Right lobe of liver (tissue), 6 donors: Measurements from ENCODE around the gene CYP4F12. TPM values are rescaled to one million over a fixed set of nuclear protein-coding genes. Genes with fewer than 3 reads are reported as not detected.

Experiments
- ATAC-seq, 4 donors: fragments of 200-7000 bp; cut with Tn5 transposase; one replicate each; pipeline ENCODE4 v1.9.1; 2020; ENCODE audit warnings: mild to moderate bottlenecking in 4 of 4, moderate library complexity in 4 of 4
- DNase-seq, 3 donors: peaks; one replicate each; pipeline ENCODE4 v3.0.0-alpha.2; 2020
- H3K27ac ChIP-seq, 3 donors: fragments of 200-600 bp; one replicate each; pipeline ENCODE4 v1.8.0; 2022
- H3K27me3 ChIP-seq, 2 donors: fragments of 200-600 bp; one replicate each; pipeline ENCODE4 v1.8.0; 2022
- H3K36me3 ChIP-seq, 4 donors: fragments of 200-600 bp; sonication (generic) in 1 of 4; one replicate each; pipeline versions ENCODE4 v1.5.1 to v1.8.0; 2017 to 2022; ENCODE audit warnings: control low read depth in 1 of 4
- H3K4me1 ChIP-seq, 4 donors: fragments of 200-600 bp; sonication (generic) in 1 of 4; one replicate each; pipeline versions ENCODE4 v1.5.1 to v1.8.0; 2017 to 2022; ENCODE audit warnings: control low read depth in 1 of 4
- H3K4me3 ChIP-seq, 3 donors: fragments of 200-600 bp; one replicate each; pipeline ENCODE4 v1.8.0; 2022
- H3K9me3 ChIP-seq, 4 donors: fragments of 200-600 bp; sonication (generic) in 1 of 4; one replicate each; pipeline versions ENCODE4 v1.5.1 to v1.8.0; 2017 to 2022; ENCODE audit warnings: control low read depth in 1 of 4
- POLR2A ChIP-seq: fragments of 450-650 bp; IDR thresholded peaks from one replicate; pipeline ENCODE4 v1.6.1; 2017; ENCODE audit warnings: antibody characterized with exemption, mild to moderate bottlenecking
- WGBS: methylation state at CpG from one replicate; pipeline ENCODE4 v1.1.6; 2018; ENCODE audit warnings: low coverage, low lambda C conversion rate; ENCODE audit not compliant: insufficient coverage; ENCODE audit errors: missing lambda C conversion rate; 5-methylcytosine and 5-hydroxymethylcytosine counted together
- intact Hi-C, 2 donors: fragments of 100-400 bp; cut with DNase I; formaldehyde crosslinking; loops; one replicate each; pipeline versions ENCODE4 v1.11.2 to v1.14.1; 2022
- total RNA-seq, 6 experiments: library from RNA; depleted of rRNA in 2 of 6; stranded (reverse); fragments of >200 nt in 2 of 6; fragmentation: NEBNext Ultra II Directional in 3 of 6; extraction: Animal tissue kit (Norgen Biotek cat#: 25700) in 3 of 6; gene quantifications; one replicate each; pipeline versions ENCODE4 v1.1.0 to v1.2.4, GENCODE V29; 2016 to 2023
- TF ChIP-seq, protein P1 (sequence below), 4 donors: fragments of 200-600 bp in 3 of 4; fragments of 450-650 bp in 1 of 4; IDR thresholded peaks; one replicate each; pipeline versions ENCODE4 v1.5.1 to v1.8.0; 2016 to 2022; ENCODE audit warnings: antibody characterized with exemption in 4 of 4, mild to moderate bottlenecking in 2 of 4
- donor health status: DM: no; HTN: yes; CAD: no.
- donor health status: DM: no; HTN: no; CAD: no.
- donor health status: DM: no; HTN: no; CAD: no.
- donor health status: DM: no; HTN: yes; CAD: no.
- donor health status: DM: no; HTN: yes; CAD: no.

The CYP4F12 gene
- total RNA-seq, 6 experiments from 2014 or later = 21.9 to 95.5 (median 45.3) TPM

DNA sequence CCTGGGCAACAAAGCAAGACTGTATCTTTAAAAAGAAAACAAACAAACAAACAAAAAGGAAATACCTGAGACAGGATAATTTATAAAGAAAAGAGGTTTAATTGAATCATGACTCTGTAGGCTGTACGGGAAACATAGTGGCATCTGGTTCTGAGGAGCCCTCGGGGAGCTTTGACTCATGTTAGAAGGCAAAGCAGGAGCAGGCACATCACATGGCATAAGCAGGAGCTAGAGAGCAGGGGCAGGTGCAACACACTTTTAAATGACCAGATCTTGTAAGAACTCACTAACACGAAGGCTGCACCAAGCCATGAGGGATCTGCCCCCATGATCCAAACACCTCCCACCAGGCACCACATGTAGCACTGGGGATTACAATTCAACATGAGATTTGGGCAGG lies 41.8 kb downstream of the CYP4F12 start:
- ATAC-seq (no peak), DNase-seq (no peak)
- intact Hi-C loops = no loop called here
- H3K36me3 ChIP-seq = no peaks in the 10 kb centered on the region
- H3K4me3 ChIP-seq = no peak overlapping the region
- TF ChIP-seq, protein P1, sequence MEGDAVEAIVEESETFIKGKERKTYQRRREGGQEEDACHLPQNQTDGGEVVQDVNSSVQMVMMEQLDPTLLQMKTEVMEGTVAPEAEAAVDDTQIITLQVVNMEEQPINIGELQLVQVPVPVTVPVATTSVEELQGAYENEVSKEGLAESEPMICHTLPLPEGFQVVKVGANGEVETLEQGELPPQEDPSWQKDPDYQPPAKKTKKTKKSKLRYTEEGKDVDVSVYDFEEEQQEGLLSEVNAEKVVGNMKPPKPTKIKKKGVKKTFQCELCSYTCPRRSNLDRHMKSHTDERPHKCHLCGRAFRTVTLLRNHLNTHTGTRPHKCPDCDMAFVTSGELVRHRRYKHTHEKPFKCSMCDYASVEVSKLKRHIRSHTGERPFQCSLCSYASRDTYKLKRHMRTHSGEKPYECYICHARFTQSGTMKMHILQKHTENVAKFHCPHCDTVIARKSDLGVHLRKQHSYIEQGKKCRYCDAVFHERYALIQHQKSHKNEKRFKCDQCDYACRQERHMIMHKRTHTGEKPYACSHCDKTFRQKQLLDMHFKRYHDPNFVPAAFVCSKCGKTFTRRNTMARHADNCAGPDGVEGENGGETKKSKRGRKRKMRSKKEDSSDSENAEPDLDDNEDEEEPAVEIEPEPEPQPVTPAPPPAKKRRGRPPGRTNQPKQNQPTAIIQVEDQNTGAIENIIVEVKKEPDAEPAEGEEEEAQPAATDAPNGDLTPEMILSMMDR (IDR thresholded peaks at IDR 0.05) = no peak
- TF ChIP-seq POLR2A = no peak
- no peak overlapping the region for H3K27ac ChIP-seq
- WGBS = 40% methylated on average over 2 of the region's 3 CpGs
- H3K4me1 ChIP-seq = no peaks in the 10 kb centered on the region
- no peaks in the 10 kb centered on the region for H3K27me3 ChIP-seq
- H3K9me3 ChIP-seq = no peaks in the 10 kb centered on the region

DNA sequence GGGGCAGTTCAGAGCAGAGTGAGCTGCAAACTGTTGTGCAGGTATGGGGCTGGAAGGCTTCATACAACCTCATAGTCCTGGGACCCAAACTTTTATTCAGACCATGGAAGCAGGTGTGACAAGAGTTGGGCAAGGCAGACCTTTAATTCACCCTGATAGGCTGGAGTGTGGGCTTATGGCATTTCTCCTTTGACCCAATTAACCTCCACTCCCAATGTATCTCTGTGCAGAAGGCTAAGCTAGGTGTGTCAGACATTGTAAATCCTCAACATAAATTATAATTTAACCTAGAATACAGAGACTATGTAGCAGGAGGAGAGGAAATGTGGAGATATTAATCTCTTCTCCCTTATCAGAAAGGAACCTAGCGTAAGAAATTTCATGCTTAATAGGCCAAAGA lies 42.8 kb downstream of the CYP4F12 start:
- Histone ChIP-seq H3K4me3 (no peak overlapping the region), H3K27me3 (no peaks in the 10 kb centered on the region), H3K36me3 (no peaks in the 10 kb centered on the region), H3K27ac (no peak overlapping the region), H3K4me1 (no peaks in the 10 kb centered on the region), H3K9me3 (no peaks in the 10 kb centered on the region)
- DNase-seq (no peak), ATAC-seq (no peak)
- TF ChIP-seq, protein P1 (IDR thresholded peaks at IDR 0.05) = no peak
- TF ChIP-seq POLR2A = no peak
- 81% methylated on average over 1 of the region's 1 CpG for WGBS
- intact Hi-C loops = no loop called here

DNA sequence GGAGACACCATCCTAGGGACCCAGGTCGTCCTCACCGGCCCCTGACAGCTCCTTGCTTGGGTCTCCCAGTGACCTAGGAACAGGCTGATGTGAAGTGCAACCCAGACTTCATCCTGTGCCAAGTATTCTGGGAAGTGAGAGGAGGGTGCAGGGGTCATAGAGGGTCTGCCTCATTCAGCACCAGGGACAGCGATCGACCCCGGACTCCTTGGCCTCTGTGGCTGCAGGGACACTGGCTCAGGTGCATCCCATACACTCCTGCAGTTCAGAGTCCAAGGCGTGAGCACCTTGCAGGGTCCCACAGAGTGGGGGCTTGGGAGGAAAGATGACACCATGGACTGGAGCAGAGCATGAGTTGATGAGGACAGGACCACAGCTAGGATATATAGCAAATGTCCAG lies 44.9 kb downstream of the CYP4F12 start:
- Histone ChIP-seq H3K27me3 (no peaks in the 10 kb centered on the region), H3K36me3 (no peaks in the 10 kb centered on the region), H3K9me3 (no peaks in the 10 kb centered on the region), H3K4me1 (no peaks in the 10 kb centered on the region), H3K4me3 (no peak overlapping the region), H3K27ac (no peak overlapping the region)
- ATAC-seq (no peak), DNase-seq (no peak)
- WGBS = 27% methylated on average over 5 of the region's 6 CpGs
- TF ChIP-seq POLR2A = no peak
- TF ChIP-seq, protein P1 (IDR thresholded peaks at IDR 0.05) = no peak
- intact Hi-C loops = no loop called here

DNA sequence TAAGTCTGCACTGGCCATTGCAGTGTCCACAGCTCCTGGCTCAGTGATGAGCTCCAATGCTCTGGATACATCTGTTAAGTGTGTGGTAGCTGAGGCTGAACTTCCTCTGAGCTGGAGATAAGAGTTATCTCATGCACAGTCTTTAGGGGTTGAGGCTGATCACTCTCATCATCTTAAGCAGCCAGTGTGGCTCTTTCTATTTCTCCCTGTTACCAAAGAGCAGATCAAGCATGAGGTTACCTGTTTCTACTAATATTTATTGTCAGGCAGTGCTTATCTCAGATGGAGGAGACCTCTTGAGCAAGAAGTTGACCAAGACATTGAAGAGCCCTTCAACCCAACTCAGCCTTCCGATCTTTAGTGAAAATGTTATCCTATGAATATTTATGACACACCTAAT lies 48.4 kb downstream of the CYP4F12 start:
- H3K27ac ChIP-seq = no peak overlapping the region
- no peaks in the 10 kb centered on the region for H3K36me3 ChIP-seq
- no peak for TF ChIP-seq POLR2A
- TF ChIP-seq, protein P1 (IDR thresholded peaks at IDR 0.05) = no peak
- H3K4me1 ChIP-seq = no peaks in the 10 kb centered on the region
- intact Hi-C loops = no loop called here
- peaks cover 0 to 5% of the 10 kb centered on the region in 2 donors for H3K27me3 ChIP-seq
- no peak for DNase-seq
- 69% methylated on average over 1 of the region's 1 CpG for WGBS
- no peaks in the 10 kb centered on the region for H3K9me3 ChIP-seq
- H3K4me3 ChIP-seq = no peak overlapping the region
- no peak for ATAC-seq

DNA sequence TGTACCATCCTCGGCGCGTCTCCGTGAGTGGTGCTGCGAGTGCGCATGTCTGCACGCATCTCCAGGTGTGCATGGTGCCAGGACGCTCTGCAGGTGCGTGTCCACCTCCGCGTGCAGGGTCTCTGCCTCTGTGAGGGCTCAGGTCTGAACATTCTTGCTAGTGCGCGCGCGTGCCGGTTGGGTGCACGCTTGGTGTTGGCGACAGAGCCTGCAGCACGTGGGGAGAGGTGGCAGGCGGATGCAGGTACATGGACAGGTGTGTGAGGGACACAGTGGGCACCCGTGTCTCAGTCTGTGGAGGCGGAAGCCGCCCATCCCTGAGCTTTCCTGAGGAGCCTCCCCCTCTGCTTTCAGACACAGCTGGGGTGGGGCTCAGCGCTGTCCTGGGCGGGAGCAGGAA lies 50.1 kb downstream of the CYP4F12 start:
- DNase-seq (no peak), ATAC-seq (peak in 1 of 4 donors; percentile 24)
- Histone ChIP-seq H3K9me3 (no peaks in the 10 kb centered on the region), H3K36me3 (no peaks in the 10 kb centered on the region), H3K27ac (no peak overlapping the region), H3K4me1 (no peaks in the 10 kb centered on the region), H3K27me3 (peaks cover 0 to 5% of the 10 kb centered on the region in 2 donors), H3K4me3 (no peak overlapping the region)
- intact Hi-C loops = no loop called here
- 44% methylated on average over 14 of the region's 25 CpGs for WGBS
- no peak for TF ChIP-seq POLR2A
- TF ChIP-seq, protein P1 (IDR thresholded peaks at IDR 0.05) = no peak
